DMS53 treated with DMSO at 0.1 percent for 48 hours (cell line): ENCODE results near the gene MAPK14.

Experiments used
- DNase-seq: peaks from one replicate; lab custom pipeline; 2025; ENCODE audit not compliant: unreplicated experiment; lab: John Stamatoyannopoulos, UW

Gene MAPK14

GRCh38 chr6:36098920-36099647 is 71.5 kb downstream of the MAPK14 start:
- DNase-seq, result no peak

GRCh38 chr6:36099869-36100483 is 72.4 kb downstream of the MAPK14 start:
- no peak for DNase-seq

GRCh38 chr6:36101691-36102090 is 74.1 kb downstream of the MAPK14 start:
- no peak for DNase-seq

GRCh38 chr6:36102853-36103252 is 75.2 kb downstream of the MAPK14 start:
- DNase-seq, result no peak

GRCh38 chr6:36104836-36105235 is 77.2 kb downstream of the MAPK14 start:
- DNase-seq, result no peak

- DNase-seq, result no peak
Measured at GRCh38 chr6:36109092-36109491, 81.5 kb downstream of the MAPK14 start.

- no peak for DNase-seq
Measured at GRCh38 chr6:36110050-36110449, 82.4 kb downstream of the MAPK14 start.

GRCh38 chr6:36110863-36111262 is 83.3 kb downstream of the MAPK14 start:
- no peak for DNase-seq

GRCh38 chr6:36111526-36111925 is 83.9 kb downstream of the MAPK14 start:
- no peak for DNase-seq

- DNase-seq, result no peak
Measured at GRCh38 chr6:36113049-36113448, 85.4 kb downstream of the MAPK14 start.

GRCh38 chr6:36113703-36114102 is 86.1 kb downstream of the MAPK14 start:
- DNase-seq, result no peak

- DNase-seq, result no peak
Measured at GRCh38 chr6:36114798-36115408, 87.3 kb downstream of the MAPK14 start.

- no peak for DNase-seq
Measured at GRCh38 chr6:36115412-36115811, 87.8 kb downstream of the MAPK14 start.

- no peak for DNase-seq
Measured at GRCh38 chr6:36116066-36116864, 88.7 kb downstream of the MAPK14 start.

- no peak for DNase-seq
Measured at GRCh38 chr6:36116943-36117342, 89.3 kb downstream of the MAPK14 start.

- DNase-seq, result no peak
Measured at GRCh38 chr6:36117658-36118549, 90.3 kb downstream of the MAPK14 start.

- DNase-seq, result no peak
Measured at GRCh38 chr6:36118550-36119107, 91.0 kb downstream of the MAPK14 start.

- no peak for DNase-seq
Measured at GRCh38 chr6:36119209-36119608, 91.6 kb downstream of the MAPK14 start.

- no peak for DNase-seq
Measured at GRCh38 chr6:36120018-36120417, 92.4 kb downstream of the MAPK14 start.

- DNase-seq, result no peak
Measured at GRCh38 chr6:36120539-36120938, 92.9 kb downstream of the MAPK14 start.
